ENCODE results near the gene MEIKIN.

Gene MEIKIN

DNA sequence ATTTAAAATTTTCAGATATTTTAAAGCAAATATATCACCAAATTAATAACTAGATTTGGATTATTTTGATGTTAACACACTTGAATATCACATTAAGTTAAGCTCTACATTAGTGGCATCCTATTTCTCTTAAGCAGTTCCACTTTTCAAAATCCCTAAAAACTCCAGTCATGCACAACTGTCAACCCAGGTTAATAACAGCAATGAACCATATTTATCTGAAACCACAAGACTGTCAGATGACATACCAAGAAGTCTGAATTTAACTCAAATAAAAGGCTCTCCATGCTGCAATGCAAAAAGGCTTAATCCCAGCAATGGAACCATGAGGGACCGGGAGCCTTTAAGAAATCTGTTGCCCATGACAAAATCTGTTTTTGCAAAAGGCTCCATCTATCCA, 176.1 kb downstream of the MEIKIN start:
- no peak for DNase-seq (ENCODE audit: low read depth)

DNA sequence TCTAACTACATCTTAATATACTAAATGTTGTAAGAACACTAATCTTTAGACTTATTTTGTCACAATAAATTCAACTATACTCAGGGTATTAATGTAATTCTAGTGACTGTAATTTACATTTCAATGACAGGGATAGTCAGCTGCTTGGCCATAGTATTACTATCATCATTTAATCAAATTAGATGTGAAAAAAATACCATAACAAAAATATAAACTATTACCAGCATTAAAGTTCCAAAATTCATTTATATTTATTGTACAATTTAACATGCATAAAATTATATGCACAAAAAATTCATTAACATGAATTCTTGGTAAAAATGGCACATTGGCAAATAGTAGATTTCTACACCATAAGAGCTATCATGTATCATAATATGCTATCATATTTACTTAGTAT, 177.6 kb downstream of the MEIKIN start:
- no peak for DNase-seq (ENCODE audit: low read depth)

GRCh38 chr5:131766689-131767088, 178.8 kb downstream of the MEIKIN start:
- no peak for DNase-seq (ENCODE audit: low read depth)

DNA sequence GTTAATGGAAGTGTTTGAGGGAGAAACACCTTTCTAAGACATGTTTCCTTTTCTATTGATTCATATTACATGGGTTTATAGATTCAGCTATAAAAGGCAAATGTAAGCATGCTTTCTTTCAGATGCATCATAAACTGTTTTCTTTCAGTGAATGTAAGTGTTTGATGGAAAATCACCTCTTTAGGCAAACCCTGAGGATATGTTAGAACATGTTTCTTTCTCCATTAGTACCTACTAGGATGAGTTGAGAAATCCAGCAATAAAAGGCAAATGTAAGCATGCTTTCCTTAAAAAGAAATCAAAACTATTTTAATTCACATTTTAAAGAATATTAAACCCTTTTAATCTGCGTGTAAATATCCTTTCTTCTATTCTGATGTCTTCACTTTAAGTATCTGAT, 180.2 kb downstream of the MEIKIN start:
- no peak for DNase-seq (ENCODE audit: low read depth)

DNA sequence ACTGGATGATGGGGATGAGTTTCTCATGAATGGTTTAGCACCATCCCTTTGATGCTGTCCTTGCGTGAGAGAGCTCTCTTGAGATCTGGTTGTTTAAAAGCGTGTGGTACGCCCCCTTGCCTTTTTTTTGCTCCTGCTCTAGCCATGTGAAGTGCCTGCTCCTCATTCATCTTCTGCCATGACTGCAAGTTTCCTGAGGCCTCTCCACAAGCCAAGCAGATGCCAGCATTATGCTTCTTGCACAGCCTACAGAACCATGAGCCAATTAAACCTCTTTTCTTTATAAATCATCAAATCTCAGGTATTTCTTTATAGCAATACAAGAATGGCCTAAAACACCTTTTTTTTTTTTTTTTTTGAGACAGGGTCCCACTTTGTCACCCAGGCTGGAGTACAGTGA, 181.5 kb downstream of the MEIKIN start:
- DNase-seq (ENCODE audit: low read depth): no peak

DNA sequence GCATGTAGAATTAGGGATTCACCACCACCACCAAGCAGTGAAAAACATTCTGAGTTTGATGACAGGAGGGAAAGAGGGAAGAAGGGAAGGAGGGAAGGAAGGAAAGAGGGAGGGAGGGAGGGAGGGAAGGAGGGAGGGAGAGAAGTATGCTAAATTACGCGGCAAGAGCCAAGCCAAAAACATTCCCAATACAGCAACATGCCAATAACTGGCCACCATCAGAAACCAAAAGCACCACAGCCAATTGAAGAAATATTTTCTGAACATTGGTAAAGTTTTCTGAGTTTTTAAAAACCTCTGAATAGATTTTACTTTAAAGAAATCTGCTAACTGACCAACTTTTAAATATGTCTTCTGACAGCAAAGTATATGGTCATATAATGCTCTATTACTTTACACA, 184.7 kb downstream of the MEIKIN start:
- DNase-seq (ENCODE audit: low read depth): no peak

GRCh38 chr5:131759704-131760103, 185.8 kb downstream of the MEIKIN start:
- no peak for DNase-seq (ENCODE audit: low read depth)

DNA sequence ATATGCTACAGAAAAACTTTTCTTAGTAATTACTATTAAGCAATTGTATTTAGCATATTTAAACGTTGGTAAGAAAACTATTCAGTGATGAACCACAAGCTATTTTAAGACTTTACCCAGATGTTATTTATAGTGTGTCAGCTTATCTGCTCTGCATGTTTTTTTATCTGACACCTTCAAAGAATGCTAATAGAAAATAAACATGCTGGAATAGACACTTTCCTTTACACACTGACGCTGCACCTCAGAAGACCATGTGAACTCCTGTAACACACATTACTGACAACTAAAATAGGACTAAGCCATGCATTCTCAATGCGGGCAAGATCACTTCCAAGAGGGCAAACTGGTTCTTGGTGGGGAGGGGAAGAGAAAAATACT, 187.0 kb downstream of the MEIKIN start:
- no peak for DNase-seq (ENCODE audit: low read depth)

DNA sequence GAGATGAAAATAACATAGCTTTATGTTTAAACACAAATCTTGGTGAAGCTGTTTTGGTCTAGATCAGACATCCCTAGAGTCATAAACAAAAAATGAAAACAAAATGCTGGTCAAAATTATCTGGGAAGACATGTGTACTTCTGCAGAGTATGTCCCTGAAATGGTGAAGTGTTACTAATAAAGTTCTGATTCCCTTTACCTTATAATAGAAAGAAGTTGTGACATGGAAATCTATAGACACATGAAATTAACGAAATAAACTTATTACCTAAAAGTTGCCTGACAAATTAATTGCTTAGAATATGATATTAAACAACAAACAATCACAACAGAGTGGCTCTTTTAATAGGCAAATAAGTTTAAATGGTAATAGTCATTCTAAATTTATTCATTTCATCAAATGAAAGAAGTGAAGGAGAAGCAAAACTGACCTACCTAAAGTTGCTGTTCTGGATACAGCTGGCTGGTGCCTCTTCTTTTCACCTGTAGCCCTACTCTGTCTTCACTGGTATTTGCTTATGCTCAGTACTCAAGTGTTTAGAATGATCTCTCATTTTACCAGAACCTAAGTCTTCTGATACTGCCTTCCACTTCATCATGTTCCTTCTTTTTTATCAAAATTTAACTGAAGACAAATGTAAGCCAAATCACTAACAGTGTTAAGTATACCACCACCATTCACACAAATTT, 187.5 kb downstream of the MEIKIN start:
- DNase-seq (ENCODE audit: low read depth): no peak
